DND-41 (cell line): ENCODE data around the gene CRHR2.

Experiments
- ATAC-seq: fragments of 200-7000 bp; cut with Tn5 transposase; 3 replicates; pipeline ENCODE4 v1.9.1; 2021; ENCODE audit warnings: low read depth; ENCODE audit not compliant: insufficient read depth
- DNase-seq: peaks from one replicate; pipeline ENCODE4 v3.0.0-alpha.2; 2020
- H2AFZ ChIP-seq: 2 replicates; pipeline ENCODE4 v1.6.0; 2012; ENCODE audit warnings: low read depth, low read length
- H3K27ac ChIP-seq: 2 replicates; pipeline ENCODE4 v1.5.1; 2012; ENCODE audit warnings: low read length, inconsistent platforms
- H3K27me3 ChIP-seq: fragments of 200-600 bp; sonication (generic); 2 replicates; pipeline ENCODE4 v1.6.0; 2012; ENCODE audit warnings: low read length, mild to moderate bottlenecking, inconsistent platforms; ENCODE audit not compliant: insufficient read depth, poor library complexity
- H3K36me3 ChIP-seq: 2 replicates; pipeline ENCODE4 v1.5.1; 2012; ENCODE audit warnings: low read length, inconsistent platforms; ENCODE audit not compliant: insufficient read depth
- H3K4me1 ChIP-seq: 2 replicates; pipeline ENCODE4 v1.5.1; 2012; ENCODE audit warnings: mild to moderate bottlenecking, low read length; ENCODE audit not compliant: insufficient read depth
- H3K4me2 ChIP-seq: 2 replicates; pipeline ENCODE4 v1.6.0; 2012; ENCODE audit warnings: mild to moderate bottlenecking, moderate library complexity, low read length, inconsistent platforms; ENCODE audit not compliant: insufficient read depth
- H3K4me3 ChIP-seq, 2 experiments: fragments of 200-600 bp in 1 of 2; shearing (Covaris generic) in 1 of 2; 2 replicates each; pipeline ENCODE4 v1.5.1; 2012 to 2016; ENCODE audit warnings: inconsistent platforms in 2 of 2, low read length in 2 of 2, mild to moderate bottlenecking in 2 of 2, low read depth in 1 of 2, moderate library complexity in 1 of 2
- H3K79me2 ChIP-seq: 2 replicates; pipeline ENCODE4 v1.6.0; 2012; ENCODE audit warnings: low read length, inconsistent platforms; ENCODE audit not compliant: insufficient read depth
- H3K9ac ChIP-seq: 2 replicates; pipeline ENCODE4 v1.6.0; 2012; ENCODE audit warnings: low read depth, mild to moderate bottlenecking, inconsistent platforms, low read length, moderate library complexity
- H3K9me3 ChIP-seq: 2 replicates; pipeline ENCODE4 v1.5.1; 2012; ENCODE audit warnings: low read length, moderate library complexity, mild to moderate bottlenecking, inconsistent platforms; ENCODE audit not compliant: insufficient read depth, severe bottlenecking
- H4K20me1 ChIP-seq: 2 replicates; pipeline ENCODE4 v1.6.0; 2012; ENCODE audit warnings: low read length; ENCODE audit not compliant: insufficient read depth
- CTCF ChIP-seq: IDR thresholded peaks from 2 replicates; pipeline ENCODE4 v1.5.1; 2012; ENCODE audit warnings: borderline replicate concordance, low read length, moderate library complexity, mild to moderate bottlenecking; ENCODE audit not compliant: poor library complexity, severe bottlenecking; ENCODE audit errors: extremely low read depth
- EZH2 ChIP-seq: IDR thresholded peaks from 3 replicates; pipeline ENCODE4 v1.6.1; 2012; ENCODE audit warnings: borderline replicate concordance, low read depth, mild to moderate bottlenecking, moderate library complexity, low read length, inconsistent platforms; ENCODE audit not compliant: severe bottlenecking

The CRHR2 gene

GRCh38 chr7:30627026-30627425, 55.2 kb downstream of the CRHR2 start:
- no peak for DNase-seq
- Histone ChIP-seq H3K79me2 (peaks cover 17% of the 10 kb centered on the region), H3K27ac (no peak overlapping the region), H3K9me3 (no peaks in the 10 kb centered on the region), H3K4me3 (no peak overlapping the region), H3K4me1 (no peaks in the 10 kb centered on the region), H3K4me2 (no peak overlapping the region), H3K9ac (no peak overlapping the region), H3K36me3 (peaks cover 97% of the 10 kb centered on the region), H3K27me3 (no peaks in the 10 kb centered on the region), H2AFZ (no peak overlapping the region), H4K20me1 (peaks cover 14% of the 10 kb centered on the region; the same call in 1 of the 2 replicates)
- TF ChIP-seq EZH2 (no peak), CTCF (no peak)
- peak; percentile 24; the same call in 1 of the 3 replicates for ATAC-seq

DNA sequence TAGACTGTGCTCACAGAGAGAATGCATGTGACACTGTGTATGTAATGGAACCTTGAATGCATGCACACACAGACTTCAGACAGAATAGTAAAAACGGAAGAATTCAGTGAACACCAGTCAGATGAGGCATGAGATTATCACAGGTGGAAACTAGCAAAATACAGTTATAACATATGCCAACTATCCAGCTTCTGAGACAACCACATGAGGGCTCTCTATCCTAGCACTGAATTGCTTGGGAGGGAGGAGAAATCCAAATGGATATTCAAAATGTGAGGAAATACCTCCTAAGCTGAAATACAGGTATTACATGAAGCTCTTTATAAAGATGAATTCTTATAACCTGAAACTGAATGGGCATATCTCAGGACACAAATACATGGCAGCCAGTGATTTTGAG, 57.0 kb downstream of the CRHR2 start:
- peaks cover 14% of the 10 kb centered on the region for H3K79me2 ChIP-seq
- ATAC-seq (no peak), DNase-seq (no peak)
- no peak overlapping the region for H3K9ac ChIP-seq
- no peaks in the 10 kb centered on the region for H3K9me3 ChIP-seq
- TF ChIP-seq EZH2 (no peak), CTCF (peak; percentile 14)
- H3K4me2 ChIP-seq, result no peak overlapping the region
- peaks cover 97% of the 10 kb centered on the region for H3K36me3 ChIP-seq
- peaks cover 20% of the 10 kb centered on the region; the same call in 1 of the 2 replicates for H4K20me1 ChIP-seq
- no peak overlapping the region for H3K27ac ChIP-seq
- no peak overlapping the region for H3K4me3 ChIP-seq
- H3K27me3 ChIP-seq, result no peaks in the 10 kb centered on the region
- no peak overlapping the region for H2AFZ ChIP-seq
- no peaks in the 10 kb centered on the region for H3K4me1 ChIP-seq

DNA sequence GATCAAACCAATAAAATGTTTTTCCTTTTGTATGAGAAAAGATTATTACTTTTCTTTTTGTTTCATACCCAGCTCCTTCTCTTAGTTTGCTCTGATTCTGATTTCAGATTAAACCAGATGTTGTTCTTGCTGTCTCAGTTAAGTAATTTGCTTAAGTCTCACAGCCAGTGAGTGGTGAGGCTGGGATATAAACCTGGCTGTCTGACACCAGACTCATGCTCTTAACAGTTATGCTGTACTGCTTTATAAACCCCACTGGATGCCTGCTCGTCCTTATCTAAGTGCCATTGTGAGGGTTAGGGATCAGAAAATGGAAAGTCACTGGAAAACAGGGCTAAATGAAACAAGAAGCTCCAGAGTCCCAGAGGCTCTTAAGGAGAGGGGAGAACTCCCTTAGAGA, 63.3 kb downstream of the CRHR2 start:
- H3K4me2 ChIP-seq, result no peak overlapping the region
- ATAC-seq (no peak), DNase-seq (no peak)
- no peaks in the 10 kb centered on the region for H3K27me3 ChIP-seq
- H2AFZ ChIP-seq, result no peak overlapping the region
- no peaks in the 10 kb centered on the region for H3K4me1 ChIP-seq
- no peak overlapping the region for H3K9ac ChIP-seq
- H3K4me3 ChIP-seq, result no peak overlapping the region
- no peak for TF ChIP-seq EZH2
- TF ChIP-seq CTCF, result no peak
- H3K9me3 ChIP-seq, result no peaks in the 10 kb centered on the region
- peaks cover 55% of the 10 kb centered on the region for H3K79me2 ChIP-seq
- H4K20me1 ChIP-seq, result peaks cover 32% of the 10 kb centered on the region
- H3K27ac ChIP-seq, result no peak overlapping the region
- peaks cover 97% of the 10 kb centered on the region for H3K36me3 ChIP-seq

DNA sequence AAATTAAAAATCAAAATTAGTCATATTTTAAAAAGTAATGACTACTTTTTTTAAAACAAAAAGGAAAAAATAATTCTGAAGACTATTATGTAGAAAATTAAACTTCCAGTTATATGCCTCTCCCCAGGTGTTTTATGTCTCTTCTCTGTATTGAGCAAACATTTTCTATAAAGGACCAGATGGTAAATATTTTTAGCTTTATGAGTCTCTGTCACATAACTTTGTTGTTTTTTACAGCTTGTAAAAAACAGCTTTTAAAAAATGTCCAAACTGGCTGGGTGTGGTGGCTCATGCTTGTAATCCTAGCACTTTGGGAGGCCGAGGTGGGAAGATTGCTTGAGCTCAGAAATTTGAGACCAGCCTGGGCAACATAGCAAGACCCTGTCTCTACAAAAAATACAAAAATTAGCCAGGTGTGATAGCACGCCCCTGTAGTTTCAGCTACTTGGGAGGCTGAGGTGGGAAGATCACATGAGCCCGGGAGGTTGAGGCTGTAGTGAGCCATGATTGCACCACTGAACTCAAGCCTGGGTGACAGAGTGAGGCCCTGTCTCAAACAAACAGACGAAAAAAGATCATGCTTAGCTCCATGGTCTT, 64.1 kb downstream of the CRHR2 start:
- ATAC-seq (no peak), DNase-seq (no peak)
- Histone ChIP-seq H3K4me3 (no peak overlapping the region), H3K27me3 (no peaks in the 10 kb centered on the region), H2AFZ (no peak overlapping the region), H3K9me3 (no peaks in the 10 kb centered on the region), H4K20me1 (peaks cover 35% of the 10 kb centered on the region), H3K36me3 (peaks cover 97% of the 10 kb centered on the region), H3K79me2 (peaks cover 57% of the 10 kb centered on the region), H3K4me2 (no peak overlapping the region), H3K9ac (no peak overlapping the region), H3K4me1 (no peaks in the 10 kb centered on the region), H3K27ac (no peak overlapping the region)
- TF ChIP-seq EZH2, result no peak
- TF ChIP-seq CTCF, result no peak
